Osteocyte (in vitro differentiated cells): Measurements from ENCODE around the gene SLC22A16. TPM values are rescaled to one million over a fixed set of nuclear protein-coding genes. Genes with fewer than 3 reads are reported as not detected.
"Not testable (repeated sequence)": the region's sequence is repeated elsewhere in the genome, so short reads cannot be mapped to it uniquely, and the experiment has no call there.

ENCODE experiments used
- DNase-seq: peaks from one replicate; pipeline ENCODE4 v3.0.0; 2021; ENCODE audit warnings: mixed read lengths; ENCODE audit not compliant: unreplicated experiment; ENCODE audit errors: extremely low spot score
- H3K27ac Mint-ChIP-seq: one replicate; pipeline ENCODE4 v1.8.0; 2021; ENCODE audit warnings: mild to moderate bottlenecking, mixed read lengths; ENCODE audit not compliant: unreplicated experiment
- H3K27me3 Mint-ChIP-seq: one replicate; pipeline ENCODE4 v1.8.0; 2021; ENCODE audit warnings: mixed read lengths; ENCODE audit not compliant: unreplicated experiment
- H3K36me3 Mint-ChIP-seq: one replicate; pipeline ENCODE4 v1.8.0; 2021; ENCODE audit warnings: mixed read lengths; ENCODE audit not compliant: unreplicated experiment
- H3K4me1 Mint-ChIP-seq: one replicate; pipeline ENCODE4 v1.8.0; 2021; ENCODE audit warnings: mixed read lengths; ENCODE audit not compliant: unreplicated experiment
- H3K4me3 Mint-ChIP-seq: one replicate; pipeline ENCODE4 v1.8.0; 2021; ENCODE audit warnings: mild to moderate bottlenecking, moderate library complexity, mixed read lengths; ENCODE audit not compliant: unreplicated experiment
- H3K9me3 Mint-ChIP-seq: one replicate; pipeline ENCODE4 v1.8.0; 2021; ENCODE audit warnings: mixed read lengths; ENCODE audit not compliant: unreplicated experiment
- CTCF ChIP-seq: fragments of 200-600 bp; sonication (generic); IDR thresholded peaks from 2 replicates; pipeline ENCODE4 v1.5.0; 2021; ENCODE audit warnings: antibody characterized with exemption, mild to moderate bottlenecking, moderate library complexity
- total RNA-seq: library from RNA; stranded (reverse); gene quantifications from 2 replicates; pipeline ENCODE4 v1.2.1, GENCODE V29; 2021

The SLC22A16 gene
- total RNA-seq, 1 donor from 2014 or later = not detected

GRCh38 chr6:110512991-110513390 is 36.6 kb upstream of the SLC22A16 start:
- TF ChIP-seq CTCF = no peak
- peaks cover 6% of the 10 kb centered on the region for H3K4me1 Mint-ChIP-seq

GRCh38 chr6:110512549-110512948 is 36.1 kb upstream of the SLC22A16 start:
- not testable (repeated sequence) for DNase-seq, H3K4me1 Mint-ChIP-seq, H3K9me3 Mint-ChIP-seq, H3K27me3 Mint-ChIP-seq, H3K27ac Mint-ChIP-seq, H3K36me3 Mint-ChIP-seq, H3K4me3 Mint-ChIP-seq

More at GRCh38 chr6:110512991-110513390, 36.6 kb upstream of the SLC22A16 start:
- Mint-ChIP-seq H3K36me3 (no peaks in the 10 kb centered on the region), H3K4me3 (no peak overlapping the region), H3K9me3 (no peaks in the 10 kb centered on the region), H3K27ac (no peak overlapping the region), H3K27me3 (peaks cover 2% of the 10 kb centered on the region)
- DNase-seq = no peak

GRCh38 chr6:110511401-110511800 is 35.0 kb upstream of the SLC22A16 start:
- no peak for TF ChIP-seq CTCF
- Mint-ChIP-seq H3K36me3 (no peaks in the 10 kb centered on the region), H3K27me3 (peaks cover 2% of the 10 kb centered on the region), H3K4me1 (peaks cover 6% of the 10 kb centered on the region), H3K9me3 (no peaks in the 10 kb centered on the region), H3K4me3 (no peak overlapping the region), H3K27ac (no peak overlapping the region)
- no peak for DNase-seq

GRCh38 chr6:110509617-110510241 is 33.3 kb upstream of the SLC22A16 start:
- Mint-ChIP-seq H3K27me3 (peaks cover 2% of the 10 kb centered on the region), H3K27ac (no peak overlapping the region), H3K4me1 (peaks cover 6% of the 10 kb centered on the region), H3K36me3 (no peaks in the 10 kb centered on the region), H3K9me3 (no peaks in the 10 kb centered on the region), H3K4me3 (no peak overlapping the region)
- TF ChIP-seq CTCF = no peak
- peak; percentile 11 for DNase-seq

DNA sequence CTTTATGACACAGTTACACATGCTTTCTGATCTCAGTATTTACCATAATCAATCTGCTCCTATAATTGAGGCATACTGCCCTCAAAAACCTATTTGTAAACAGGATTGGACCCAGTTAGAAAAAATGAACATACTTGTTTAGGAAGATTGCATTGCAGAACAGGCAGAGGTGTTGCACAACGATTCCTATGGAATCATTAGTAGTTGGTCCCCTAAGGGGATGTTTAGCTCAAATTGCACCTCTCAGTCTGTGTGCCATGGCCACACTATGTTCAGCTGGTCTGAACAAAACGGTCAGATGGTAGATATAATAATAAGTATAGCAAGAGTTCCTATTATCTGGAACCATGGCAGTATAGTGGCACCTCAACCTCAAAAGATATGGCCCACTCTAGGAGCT is 28.5 kb upstream of the SLC22A16 start:
- H3K4me1 Mint-ChIP-seq, H3K27me3 Mint-ChIP-seq, DNase-seq, H3K36me3 Mint-ChIP-seq, H3K4me3 Mint-ChIP-seq, H3K9me3 Mint-ChIP-seq, H3K27ac Mint-ChIP-seq: not testable (repeated sequence)

DNA sequence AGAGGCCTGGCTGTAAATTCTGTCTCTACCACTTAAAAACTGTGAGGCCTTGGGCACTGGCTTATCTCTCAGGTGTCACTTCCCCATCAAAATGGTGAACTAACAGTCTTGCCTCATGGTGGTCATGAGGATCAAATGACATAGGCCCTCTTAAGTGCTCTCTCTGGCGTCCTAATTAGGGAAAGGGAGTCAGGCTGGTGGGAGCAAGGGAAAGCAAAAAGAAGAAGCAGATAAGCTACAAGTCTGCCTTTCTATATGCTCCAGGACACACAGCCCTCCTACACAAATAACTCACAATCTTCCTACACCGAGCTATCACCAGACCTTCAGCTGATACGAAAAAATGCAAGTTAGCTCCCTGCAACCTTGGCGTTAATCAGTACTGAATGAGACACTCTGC is 19.5 kb upstream of the SLC22A16 start:
- Mint-ChIP-seq H3K4me1 (no peaks in the 10 kb centered on the region), H3K9me3 (no peaks in the 10 kb centered on the region), H3K27me3 (peaks cover 22% of the 10 kb centered on the region), H3K4me3 (no peak overlapping the region), H3K36me3 (no peaks in the 10 kb centered on the region), H3K27ac (no peak overlapping the region)
- no peak for DNase-seq
- no peak for TF ChIP-seq CTCF
